PC-9 (cell line): Measurements from ENCODE around the gene TMLHE.
"Not testable (repeated sequence)": the region's sequence is repeated elsewhere in the genome, so short reads cannot be mapped to it uniquely, and the experiment has no call there.

ENCODE experiments used
- CTCF ChIP-seq: fragments of 200-600 bp; sonication (generic); conservative IDR thresholded peaks from 2 replicates; pipeline ENCODE4 v1.6.1; 2017; ENCODE audit warnings: mixed run types, antibody characterized with exemption, mild to moderate bottlenecking, moderate library complexity
- EZH2 ChIP-seq: fragments of 200-600 bp; sonication (generic); IDR thresholded peaks from 2 replicates; pipeline ENCODE4 v1.8.0; 2017; ENCODE audit warnings: antibody characterized with exemption, low read depth

GRCh38 chrX:155491421-155491820 lies 121.3 kb downstream of the TMLHE start:
- not testable (repeated sequence) for TF ChIP-seq CTCF, EZH2
